Measurements from ENCODE around the gene BRI3.

The BRI3 gene

DNA sequence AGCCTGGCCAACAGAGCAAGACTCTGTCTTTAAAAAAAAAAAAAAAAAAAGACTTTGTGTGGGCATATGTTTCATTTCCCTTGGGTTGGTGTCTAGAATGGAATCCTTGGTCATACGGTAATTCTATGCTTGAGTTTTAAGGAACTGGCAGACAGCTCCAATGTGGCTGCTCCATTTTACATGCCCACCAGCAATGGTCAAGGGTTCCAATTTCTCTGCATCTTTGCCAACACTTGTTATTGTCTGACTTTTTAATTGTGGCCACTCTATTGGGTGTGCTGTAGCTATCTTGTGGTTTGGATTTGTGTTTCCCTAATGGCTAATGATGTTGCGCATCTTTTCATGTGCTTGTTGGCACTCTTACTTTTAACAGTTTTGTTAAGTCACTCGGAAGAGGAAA is 57.6 kb downstream of the BRI3 start:
- TF ChIP-seq, protein P1, sequence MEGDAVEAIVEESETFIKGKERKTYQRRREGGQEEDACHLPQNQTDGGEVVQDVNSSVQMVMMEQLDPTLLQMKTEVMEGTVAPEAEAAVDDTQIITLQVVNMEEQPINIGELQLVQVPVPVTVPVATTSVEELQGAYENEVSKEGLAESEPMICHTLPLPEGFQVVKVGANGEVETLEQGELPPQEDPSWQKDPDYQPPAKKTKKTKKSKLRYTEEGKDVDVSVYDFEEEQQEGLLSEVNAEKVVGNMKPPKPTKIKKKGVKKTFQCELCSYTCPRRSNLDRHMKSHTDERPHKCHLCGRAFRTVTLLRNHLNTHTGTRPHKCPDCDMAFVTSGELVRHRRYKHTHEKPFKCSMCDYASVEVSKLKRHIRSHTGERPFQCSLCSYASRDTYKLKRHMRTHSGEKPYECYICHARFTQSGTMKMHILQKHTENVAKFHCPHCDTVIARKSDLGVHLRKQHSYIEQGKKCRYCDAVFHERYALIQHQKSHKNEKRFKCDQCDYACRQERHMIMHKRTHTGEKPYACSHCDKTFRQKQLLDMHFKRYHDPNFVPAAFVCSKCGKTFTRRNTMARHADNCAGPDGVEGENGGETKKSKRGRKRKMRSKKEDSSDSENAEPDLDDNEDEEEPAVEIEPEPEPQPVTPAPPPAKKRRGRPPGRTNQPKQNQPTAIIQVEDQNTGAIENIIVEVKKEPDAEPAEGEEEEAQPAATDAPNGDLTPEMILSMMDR (IDR thresholded peaks at IDR 0.05; ENCODE audit: control insufficient read depth, insufficient read depth, low read depth, low read length, missing control alignments): no peak
- DNase-seq (ENCODE audit: low read depth): no peak
- no peak overlapping the region for H3K4me3 ChIP-seq (ENCODE audit: control insufficient read depth, low read depth, low read length)

DNA sequence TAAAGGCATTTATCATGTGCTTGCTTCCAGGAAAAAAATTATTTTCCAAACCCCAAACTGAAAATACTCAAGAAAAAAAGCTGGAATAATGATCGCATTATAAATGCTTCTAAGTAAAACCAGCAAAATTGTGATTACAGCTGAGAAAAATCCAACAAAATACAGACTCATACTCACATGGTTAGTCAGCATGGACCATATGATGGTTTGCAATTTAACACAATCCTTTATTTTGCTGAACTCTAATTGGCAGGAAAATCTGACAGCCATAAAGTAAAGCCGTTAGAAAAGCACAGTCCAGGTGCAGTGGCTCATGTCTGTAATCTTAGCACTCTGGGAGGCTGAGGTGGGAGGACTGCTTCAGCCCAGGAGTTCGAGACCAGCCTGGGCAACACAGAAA is 59.6 kb downstream of the BRI3 start:
- TF ChIP-seq, protein P1 (IDR thresholded peaks at IDR 0.05; ENCODE audit: control insufficient read depth, insufficient read depth, low read depth, low read length, missing control alignments): no peak
- DNase-seq (ENCODE audit: low read depth): no peak
- H3K4me3 ChIP-seq (ENCODE audit: control insufficient read depth, low read depth, low read length): no peak overlapping the region

Data from AG09309 (cell line).